CD4-positive, alpha-beta T cell treated with Interleukin-17A for 1 hour (primary cell): ENCODE measurements around the gene SLC6A6.
A peak's percentile ranks its signal among the peaks of the same experiment; 100 is the strongest.

Experiments used
- DNase-seq: peaks from one replicate; pipeline ENCODE4 v3.0.0-alpha.2; 2020

Gene SLC6A6

GRCh38 chr3:14402304-14402811 is at the start of gene SLC6A6:
Gene SLC6A6 (plus strand): TSS chr3:14402606. CDS start chr3:14443635, 41,029 bp downstream.
- DNase-seq: peak; percentile 96

GRCh38 chr3:14353502-14353901 is 48.9 kb upstream of the SLC6A6 start:
- no peak for DNase-seq

DNA sequence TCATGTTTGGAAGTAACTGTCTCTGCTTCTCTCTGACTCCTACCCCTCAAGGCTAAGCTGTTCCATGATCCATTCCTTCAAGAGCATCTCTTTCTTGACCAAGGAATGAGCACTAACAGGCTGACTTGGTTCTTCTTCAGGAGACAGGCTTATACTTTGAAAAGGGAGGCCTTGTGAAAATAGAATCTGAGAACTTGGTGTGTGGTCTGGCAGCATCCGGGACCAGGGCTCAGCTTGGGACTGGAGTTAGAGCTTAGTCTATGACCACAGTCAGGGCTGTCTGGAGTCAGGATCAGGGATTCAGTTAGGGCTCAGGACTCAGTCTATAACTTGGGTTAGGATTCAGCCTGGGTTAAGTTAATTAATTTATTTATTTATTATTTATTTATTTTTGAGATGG is 44.9 kb upstream of the SLC6A6 start:
- no peak for DNase-seq

DNA sequence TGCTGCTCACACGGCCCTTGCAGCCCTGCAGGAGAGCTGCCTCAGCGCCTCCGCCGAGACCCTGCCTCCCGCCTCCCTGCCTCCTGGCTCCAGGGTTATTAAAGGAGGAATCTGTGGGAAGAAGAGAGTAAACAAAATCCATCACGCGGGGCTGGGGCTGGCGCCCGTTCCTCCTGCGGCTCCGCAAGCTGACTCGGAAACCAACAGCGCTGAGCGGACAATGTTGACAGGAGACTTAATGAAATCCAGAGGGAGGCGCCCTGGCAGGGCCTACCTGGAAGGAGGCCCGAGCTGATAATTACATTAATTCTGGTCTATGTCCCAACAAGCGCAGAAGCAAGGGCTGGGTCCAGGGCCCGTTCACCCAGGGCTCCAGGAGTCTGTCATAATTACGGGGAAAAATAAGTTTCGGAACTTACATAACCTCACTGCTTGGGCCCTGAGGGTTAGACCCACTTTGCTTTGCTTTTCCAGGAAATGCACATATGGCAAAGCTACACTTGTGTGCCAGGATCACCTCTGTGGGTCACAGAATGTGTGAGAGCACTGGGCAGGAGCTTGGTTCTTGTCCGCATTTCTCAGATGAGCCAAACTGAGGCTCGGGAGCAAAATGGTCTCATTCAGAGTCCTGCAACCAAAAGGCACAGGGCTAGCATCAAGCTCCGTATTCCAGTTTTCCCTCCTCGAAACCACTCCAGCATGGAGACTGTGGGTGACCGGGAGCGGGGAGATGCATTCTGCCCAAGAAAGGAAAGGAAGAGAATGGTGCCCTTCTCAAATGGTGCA is 43.8 kb upstream of the SLC6A6 start:
- no peak for DNase-seq

- no peak for DNase-seq
These were observed 43.1 kb upstream of the SLC6A6 start for GRCh38 chr3:14359348-14359747.

DNA sequence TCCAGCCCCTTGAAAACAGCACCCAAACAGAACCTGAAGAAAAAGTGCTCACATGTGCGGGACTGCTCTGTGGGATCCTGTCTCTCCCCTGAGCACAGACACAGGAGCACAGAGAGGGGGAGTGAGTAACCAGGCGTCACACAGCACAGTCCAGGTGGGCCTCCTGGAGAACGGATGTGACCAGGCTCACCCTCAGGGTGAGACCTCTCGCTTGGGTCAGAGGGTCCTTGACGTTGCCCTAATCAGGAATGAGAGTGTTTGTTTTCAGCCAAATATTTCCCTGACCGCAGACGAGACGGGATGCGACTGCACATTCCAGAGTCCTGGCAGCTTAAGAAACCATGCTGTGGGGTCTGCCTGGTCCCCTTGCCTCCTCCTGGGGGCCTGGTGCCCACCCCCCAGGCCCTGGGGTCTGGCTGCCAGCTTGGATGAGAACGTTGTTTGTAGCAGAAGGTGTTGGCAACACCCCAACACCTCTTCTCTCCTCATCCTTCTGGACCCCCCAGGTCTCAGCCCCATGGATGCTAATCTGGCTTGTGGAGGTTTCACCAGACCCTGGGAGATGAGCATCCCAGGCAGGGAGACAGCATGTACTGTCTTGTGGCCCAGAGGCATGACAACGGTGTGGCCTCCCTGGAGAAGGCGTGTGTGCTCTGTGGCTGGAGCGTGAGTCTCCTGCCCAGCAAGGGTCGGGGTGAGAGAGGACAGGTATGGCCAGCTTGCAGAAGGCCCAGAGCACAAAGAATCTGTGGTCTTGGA is 42.1 kb upstream of the SLC6A6 start:
- DNase-seq: no peak

DNA sequence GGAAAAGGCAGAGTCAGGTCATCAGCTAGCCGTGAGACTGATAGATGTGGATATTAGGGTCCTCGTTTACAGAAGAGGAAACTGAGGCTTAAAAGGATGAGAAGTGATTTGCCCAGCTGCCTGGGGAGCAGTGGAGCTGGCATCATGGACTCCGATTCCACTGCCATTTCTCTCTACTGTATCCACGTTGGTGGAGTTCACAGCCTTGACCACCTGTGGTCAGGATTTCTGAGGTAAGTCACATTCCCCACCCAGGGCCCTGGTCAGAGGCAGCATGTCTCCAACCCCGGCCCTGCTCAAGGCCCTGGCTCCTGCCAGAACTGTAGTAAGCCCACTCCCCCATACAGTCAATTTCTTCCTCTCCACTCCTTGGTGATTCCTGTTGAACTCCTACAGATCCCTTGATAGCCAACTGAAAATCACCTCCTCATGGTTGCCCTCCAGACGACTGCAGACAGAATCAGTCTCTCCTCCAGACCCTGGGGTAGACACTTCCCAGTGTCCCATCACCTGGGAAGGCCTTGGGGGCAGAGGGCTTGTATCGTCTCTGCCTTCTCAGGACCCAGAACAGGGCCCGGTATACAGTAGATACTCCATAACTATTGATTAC is 41.2 kb upstream of the SLC6A6 start:
- DNase-seq: no peak

- no peak for DNase-seq
These were observed 39.5 kb upstream of the SLC6A6 start for GRCh38 chr3:14362890-14363289.

DNA sequence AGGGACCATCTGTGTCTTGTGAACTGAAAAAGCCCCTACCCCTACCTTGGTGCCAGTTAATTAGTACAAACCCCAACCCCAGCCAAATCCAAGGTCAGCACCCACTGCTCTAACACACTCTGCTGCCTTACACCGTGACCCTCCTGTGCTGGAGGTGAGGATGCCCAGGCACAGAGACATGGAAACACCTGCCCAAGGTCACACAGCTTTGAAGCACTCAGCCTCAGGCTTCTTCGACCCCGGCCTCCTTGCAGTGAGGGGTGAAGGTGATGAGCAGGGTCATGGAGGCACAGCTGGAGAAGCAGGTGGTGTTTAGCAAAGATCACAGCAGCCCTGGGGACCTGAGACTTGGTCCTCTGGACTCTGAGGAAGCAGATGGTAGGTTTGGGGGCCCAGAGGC is 39.0 kb upstream of the SLC6A6 start:
- no peak for DNase-seq

DNA sequence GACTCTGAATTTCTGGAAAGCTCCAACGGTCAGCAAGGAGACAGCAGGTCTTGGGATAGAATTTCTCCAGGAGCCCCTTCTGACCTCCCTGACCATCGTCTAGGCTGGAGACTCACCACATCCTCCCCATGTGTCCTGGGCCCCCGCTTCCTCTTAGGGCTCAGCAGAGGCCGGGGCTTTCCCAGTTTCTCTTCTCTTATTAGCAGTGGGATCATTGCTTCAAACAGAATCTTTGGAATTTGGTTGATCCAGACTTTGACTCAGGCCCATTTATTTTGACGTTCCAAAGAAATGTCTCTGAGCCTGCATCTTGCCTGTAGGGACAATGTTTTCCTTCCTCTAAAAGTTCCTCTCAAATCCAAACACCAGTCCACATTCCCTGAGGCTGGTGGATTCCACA is 38.4 kb upstream of the SLC6A6 start:
- DNase-seq: no peak

GRCh38 chr3:14364580-14365292 is 37.7 kb upstream of the SLC6A6 start:
- DNase-seq: no peak

GRCh38 chr3:14366248-14366647 is 36.2 kb upstream of the SLC6A6 start:
- no peak for DNase-seq

DNA sequence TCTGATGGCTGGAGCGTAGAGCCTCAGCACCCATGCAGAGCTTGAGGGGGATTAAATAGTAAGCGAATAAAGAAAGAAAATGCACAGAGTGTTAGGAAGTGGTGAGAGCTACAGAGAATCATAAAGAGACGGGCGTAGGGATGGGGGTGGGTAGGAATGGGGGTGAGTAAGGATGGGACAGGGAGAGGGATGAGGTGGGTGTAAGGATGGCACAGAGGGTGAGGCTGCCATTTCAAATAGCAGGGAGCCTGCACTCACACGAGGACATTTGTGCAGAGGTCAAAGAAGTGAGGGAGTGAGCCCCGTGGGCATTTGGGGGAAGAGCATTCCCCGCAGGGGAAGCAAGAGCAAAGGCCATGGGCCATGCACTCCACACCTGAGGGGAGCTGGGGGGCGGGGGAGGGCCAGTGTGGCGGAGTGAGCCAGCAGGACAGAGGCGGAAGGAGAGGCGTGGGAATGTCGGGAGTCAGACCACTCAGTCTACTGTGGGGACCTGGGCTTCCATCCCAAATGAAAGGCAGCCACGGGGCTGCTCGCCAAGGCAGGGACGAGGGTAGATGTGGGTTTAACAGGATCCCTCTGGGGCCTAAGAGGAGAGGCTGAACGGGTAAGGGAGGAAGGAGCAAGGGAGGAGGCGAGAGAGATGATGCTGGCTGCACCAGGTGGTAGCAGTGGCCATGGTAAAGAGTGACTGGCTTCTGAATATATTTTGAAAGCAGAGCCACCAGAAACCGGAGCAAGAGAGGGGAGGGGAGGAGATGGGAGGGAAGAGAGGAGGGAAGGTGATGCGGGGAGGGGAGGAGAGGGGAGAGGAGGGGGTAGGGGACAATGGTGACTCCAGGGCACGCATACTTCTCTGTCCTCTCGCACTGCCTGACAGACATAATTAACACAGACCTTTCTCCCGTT is 35.2 kb upstream of the SLC6A6 start:
- DNase-seq: no peak

DNA sequence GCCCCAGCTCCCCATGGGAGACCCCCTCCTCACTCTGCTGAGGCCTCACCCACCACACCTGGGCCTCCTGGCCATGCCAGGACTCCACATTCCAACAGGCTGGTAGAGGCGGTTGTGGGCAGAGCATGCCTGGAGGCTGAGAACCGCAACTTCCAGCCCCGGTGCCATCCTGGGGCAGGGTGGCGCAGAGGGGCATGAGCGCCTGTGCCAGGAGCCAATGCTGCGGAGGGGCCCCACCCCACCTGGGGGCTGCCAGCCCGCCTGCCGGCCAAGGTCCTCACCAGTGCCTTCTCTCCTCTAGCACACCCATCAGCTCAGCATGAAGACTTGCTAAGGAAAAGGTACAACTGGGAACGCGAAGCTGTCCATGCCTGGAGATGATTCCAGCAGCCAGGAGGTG is 34.3 kb upstream of the SLC6A6 start:
- no peak for DNase-seq

DNA sequence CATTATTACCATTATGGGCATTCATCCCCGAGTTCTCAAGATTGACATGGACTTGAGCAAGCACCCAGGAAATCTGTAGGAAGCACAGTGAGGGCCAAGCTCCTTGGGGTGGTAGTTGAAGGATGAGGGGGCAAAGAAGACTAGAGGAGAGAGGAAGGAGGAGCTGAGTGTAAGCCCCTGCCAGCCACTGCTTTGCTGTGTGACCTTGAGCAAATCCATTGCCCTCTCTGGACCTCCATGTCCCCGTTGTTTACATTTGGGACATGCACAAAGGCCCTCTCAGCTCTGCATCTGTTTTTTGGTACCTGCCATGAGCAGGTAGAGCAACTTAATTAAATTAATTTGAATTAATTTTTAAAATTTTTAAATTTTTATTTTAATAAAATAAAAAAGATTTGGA is 33.5 kb upstream of the SLC6A6 start:
- DNase-seq: no peak

GRCh38 chr3:14369675-14370669 is 32.4 kb upstream of the SLC6A6 start:
- no peak for DNase-seq

- no peak for DNase-seq
These were observed 31.5 kb upstream of the SLC6A6 start for GRCh38 chr3:14370720-14371572.

GRCh38 chr3:14371573-14372474 is 30.6 kb upstream of the SLC6A6 start:
- peak; percentile 12 for DNase-seq

DNA sequence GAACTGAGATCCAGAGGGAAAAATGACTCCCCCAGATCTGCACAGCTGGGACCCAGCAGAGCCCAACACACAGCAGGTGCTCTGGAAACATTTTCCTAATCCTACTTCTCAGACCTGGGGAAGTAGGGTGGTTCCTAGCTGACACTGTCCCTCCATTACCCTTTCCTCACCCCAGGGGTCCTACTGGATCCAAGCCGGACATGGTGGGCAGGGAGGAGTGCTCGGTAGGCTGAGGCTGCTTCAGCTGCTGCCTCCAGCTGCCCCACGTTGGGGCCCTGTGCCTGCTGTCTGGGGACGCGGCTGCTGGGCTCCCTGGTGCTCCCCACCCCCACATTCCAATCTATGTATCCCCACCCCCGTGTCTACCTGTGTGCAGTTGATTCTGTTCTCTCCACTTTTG is 29.8 kb upstream of the SLC6A6 start:
- no peak for DNase-seq
